GM18867 (cell line): ENCODE results near the gene CDC45.

Experiments used
- ATAC-seq: cut with Tn5 transposase; IDR thresholded peaks from one replicate; pipeline ENCODE4 v1.9.1; 2021; ENCODE audit warnings: mild to moderate bottlenecking, moderate library complexity; ENCODE audit not compliant: unreplicated experiment

Gene CDC45

DNA sequence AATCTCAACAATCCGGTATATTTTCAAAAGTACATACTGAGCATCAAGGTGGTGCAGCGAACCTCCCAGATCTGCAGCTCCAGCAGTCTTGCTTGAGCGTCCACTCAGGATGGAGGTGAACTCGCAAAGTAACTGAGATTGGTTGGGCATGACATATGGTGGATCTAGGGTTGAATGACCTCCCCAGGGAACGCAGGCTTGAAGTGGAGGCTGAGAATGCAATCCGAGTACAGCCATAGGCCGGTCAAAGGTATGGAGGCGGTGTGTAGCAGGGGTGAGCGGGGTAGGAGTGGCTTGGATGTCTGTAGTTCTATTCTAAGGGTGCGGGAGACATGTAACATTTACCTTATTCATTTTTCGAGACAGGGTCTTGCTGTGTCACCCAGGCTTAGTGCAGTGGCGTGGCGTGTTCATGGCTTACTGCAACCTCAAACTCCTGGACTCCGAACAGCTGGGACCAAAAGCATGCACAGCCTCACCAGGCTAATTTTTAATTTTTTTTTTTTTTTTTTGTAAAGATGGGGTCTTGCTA lies 31.6 kb upstream of the CDC45 start:
- ATAC-seq, result peak; percentile 24

GRCh38 chr22:19448739-19449421 lies 30.8 kb upstream of the CDC45 start:
- no peak for ATAC-seq

GRCh38 chr22:19449422-19449767 lies 30.3 kb upstream of the CDC45 start:
- no peak for ATAC-seq

DNA sequence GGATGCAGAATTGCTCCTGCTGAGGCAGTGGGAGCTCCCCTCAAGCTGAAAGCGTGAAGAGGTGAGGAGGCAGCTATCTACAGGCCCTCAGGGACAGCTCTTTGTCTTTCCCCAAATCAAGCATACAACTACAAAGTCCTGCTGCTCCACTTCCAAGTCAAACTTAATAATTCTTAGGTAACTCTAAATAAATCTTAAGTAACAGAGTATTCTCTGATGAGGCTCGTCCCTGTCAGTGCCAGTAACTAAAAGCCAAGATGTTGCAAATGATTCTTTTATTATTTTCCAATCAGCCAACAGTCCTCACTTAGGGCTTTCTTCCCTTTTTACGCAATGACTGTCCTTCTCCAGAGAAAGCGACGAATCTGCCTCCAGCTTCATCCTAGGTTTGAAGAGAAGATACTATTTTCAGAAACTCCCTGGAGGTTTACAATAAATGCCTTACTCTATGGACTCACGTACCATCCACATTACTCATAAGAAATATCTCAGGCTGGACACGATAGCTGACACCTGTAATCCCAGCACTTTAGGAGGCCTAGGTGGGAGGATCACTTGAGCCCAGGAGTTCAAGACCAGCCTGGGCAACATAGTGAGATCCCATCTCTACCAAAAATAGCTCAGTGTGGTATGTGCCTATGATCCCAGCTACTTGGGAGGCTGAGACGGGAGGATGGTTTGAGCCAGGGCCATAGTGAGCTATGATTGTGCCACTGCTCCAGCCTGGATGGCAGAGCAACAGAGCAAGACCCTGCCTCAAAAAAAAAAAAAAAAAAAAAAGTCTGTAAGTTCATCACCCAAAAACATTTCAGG lies 29.2 kb upstream of the CDC45 start:
- no peak for ATAC-seq

DNA sequence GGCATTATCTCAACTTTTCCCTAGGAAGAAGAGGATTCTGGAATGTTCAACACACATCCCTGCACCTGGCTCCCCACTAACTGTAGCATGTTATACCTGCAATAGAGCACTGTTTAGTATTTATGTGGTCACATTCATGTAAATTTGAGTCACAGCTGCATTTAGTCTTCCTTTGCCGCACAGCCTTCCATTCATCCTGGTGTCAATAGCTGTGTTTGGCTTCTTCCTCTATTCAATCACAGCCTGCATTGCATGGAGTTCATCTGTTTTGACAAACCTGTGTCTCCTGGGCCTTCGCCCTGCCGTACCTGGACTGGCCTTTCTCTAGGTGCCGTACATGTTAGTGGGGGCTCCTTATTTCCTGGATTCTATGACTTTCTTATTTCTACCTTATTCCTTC lies 28.1 kb upstream of the CDC45 start:
- no peak for ATAC-seq

GRCh38 chr22:19453718-19454117 lies 26.0 kb upstream of the CDC45 start:
- no peak for ATAC-seq

DNA sequence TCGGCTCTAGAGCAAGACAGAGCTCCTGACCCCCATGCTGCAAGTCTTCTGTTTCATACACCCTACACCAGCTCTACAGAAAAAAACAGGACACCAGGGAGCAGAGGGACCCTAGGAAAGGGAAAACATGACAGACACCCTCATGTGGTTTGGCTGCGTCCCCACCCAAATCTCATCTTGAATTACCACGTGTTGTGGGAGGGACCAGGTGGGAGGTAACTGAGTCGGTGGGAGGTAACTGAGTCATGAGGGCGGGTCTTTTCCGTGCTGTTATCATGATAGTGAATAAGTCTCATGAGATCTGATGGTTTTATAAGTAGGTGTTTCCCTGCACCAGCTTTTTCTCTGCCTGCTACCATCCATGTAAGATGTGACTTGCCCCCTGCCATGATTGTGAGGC lies 25.6 kb upstream of the CDC45 start:
- ATAC-seq, result no peak

- ATAC-seq, result no peak
These were observed 24.7 kb upstream of the CDC45 start for GRCh38 chr22:19455033-19455432.

- ATAC-seq, result no peak
These were observed 23.9 kb upstream of the CDC45 start for GRCh38 chr22:19455585-19456370.

GRCh38 chr22:19456541-19456940 lies 23.2 kb upstream of the CDC45 start:
- no peak for ATAC-seq

GRCh38 chr22:19457828-19458428 lies 21.8 kb upstream of the CDC45 start:
- ATAC-seq, result no peak

DNA sequence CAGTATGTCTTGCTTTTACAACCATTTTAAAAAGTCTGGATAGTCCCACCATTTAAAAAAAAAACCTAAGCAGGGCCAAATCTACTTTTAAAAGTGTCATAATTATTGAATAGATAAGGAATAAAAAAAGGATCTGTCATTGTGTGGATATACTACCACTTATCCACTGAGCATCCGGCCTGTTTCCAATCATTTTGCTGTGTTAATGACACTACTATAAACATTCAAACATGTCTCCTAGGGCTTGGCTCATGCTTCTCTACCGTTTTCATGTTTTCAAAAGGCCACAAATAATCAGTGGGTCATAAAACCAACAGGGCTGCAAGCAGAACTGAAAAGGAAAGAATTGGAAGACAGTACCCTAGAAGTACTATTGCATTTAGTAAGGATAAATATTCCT lies 19.7 kb upstream of the CDC45 start:
- no peak for ATAC-seq

DNA sequence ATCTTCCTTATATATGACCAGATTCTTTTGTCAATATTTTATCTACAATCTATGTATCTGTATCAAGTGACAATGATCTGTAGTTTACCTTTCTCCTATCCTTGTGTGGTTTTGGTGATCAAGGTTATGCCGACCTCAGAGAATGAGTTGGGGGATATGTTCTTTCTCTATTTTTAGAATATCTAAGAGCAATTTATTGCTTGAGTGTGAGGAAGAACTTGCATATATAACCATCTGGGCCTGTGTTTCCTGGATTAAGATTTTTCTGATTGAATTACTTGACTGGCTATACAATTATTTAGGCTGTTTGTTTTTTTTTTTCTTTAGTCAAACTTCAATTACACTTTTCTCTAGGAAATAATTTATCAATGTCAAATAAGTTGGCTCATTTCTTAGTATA lies 18.2 kb upstream of the CDC45 start:
- ATAC-seq, result no peak

DNA sequence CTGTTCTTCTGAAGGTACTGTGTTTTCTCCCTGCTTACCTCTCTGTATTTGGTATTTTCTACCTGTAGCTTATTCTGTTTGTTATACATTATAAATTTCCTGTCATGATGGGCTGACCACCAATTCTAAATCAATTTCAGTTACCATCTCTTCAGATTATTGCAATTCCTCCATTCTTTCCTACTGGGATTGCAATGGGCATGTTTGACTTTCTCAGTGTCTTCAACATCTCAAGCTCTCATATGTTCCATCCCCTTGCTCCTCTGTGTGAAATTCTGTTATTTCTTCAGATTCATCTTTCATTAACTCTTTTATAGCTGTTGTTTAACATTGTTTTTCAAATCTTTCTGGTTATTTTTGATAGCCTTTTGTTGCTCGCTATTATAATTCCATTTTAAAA lies 16.7 kb upstream of the CDC45 start:
- ATAC-seq, result no peak

DNA sequence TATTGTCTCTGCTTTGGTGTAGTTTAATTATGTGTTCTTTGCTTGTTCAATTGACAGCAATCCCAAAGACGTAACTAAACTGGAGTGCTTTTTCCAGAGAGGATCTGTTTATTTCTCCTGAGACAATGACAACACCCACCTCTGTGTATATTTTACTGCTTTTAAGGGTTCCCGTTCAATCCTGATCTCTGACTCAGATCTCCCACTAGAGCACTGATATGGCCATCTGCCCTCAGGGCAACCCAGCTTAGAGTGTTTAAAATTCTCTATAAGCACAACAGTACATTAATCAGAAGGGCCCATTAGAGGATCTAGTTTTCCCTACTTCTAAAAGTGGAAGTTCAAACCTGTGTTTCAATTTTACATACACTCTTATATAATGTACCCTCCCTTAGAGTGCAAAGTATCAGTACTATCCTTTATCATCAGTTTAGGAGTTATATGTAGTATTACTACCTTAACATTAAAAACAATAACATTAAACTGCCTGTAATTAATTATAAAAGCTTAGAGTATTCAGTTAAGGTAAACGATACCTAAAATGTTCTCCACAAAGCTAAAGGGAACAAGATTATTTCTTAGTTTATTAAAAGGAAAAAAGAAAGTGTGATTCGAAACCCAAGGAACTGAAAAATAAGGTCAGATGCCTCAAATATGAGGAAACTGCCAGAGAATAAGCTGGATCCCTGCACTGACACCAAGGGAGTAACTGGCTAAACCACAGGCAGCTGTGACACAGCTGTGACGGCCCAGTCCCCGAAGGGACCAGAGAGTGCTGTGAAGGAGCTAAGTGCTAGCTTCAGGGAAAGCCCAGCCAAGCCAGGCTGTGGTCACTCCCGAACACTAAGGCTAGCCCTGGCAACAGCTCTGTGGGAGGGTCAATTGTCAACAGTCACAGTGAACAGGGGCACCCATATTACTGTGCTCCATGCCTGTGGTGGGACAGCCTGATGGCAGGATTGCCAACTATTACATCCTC lies 15.9 kb upstream of the CDC45 start:
- ATAC-seq, result no peak

DNA sequence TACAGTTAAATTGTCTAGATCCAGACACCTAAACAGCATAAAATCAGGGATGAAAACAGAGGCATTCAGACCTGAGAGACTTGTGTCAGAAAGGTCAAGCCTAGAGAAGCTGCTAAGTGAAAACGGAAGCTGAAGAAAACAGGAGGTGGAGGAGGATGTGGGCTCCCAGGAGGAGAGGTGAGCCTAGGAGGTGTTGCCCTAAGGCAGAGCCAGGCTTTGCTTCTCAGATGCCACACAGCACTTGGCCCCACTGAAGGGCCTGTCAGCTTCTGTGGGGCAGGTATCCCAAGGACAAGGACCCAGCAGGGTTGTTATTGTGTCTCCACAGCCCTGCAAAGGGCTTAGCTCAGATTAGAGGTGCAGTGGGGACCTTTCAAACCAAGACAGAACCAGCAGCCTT lies 15.2 kb upstream of the CDC45 start:
- ATAC-seq, result no peak

GRCh38 chr22:19464975-19465374 lies 14.7 kb upstream of the CDC45 start:
- no peak for ATAC-seq

DNA sequence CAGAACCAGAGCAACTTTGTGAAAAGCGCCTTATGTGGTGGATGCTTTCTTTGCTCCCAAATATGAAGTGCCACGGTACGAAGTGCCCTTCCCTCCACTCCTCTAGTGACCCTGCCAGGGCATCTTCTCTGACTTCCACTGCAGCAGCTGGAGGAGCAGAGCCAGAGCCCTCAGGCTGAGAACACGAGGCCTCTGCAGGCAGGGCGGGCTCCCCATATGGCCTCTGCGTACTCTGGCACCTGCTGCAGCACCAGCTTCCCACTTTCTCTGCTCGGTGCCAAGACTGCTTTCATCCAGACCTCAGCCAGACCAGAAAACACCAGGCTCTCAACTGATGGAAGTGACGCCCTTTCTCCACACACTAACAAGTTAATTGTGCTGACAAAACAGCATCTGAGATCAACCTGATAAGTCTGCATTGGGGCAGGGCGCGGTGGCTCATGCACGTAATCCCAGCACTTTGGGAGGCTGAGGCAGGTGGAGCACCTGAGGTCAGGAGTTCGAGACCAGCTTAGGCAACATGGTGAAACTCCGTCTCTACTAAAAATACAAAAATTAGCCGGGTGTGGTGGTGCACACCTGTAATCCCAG lies 13.5 kb upstream of the CDC45 start:
- ATAC-seq, result no peak

DNA sequence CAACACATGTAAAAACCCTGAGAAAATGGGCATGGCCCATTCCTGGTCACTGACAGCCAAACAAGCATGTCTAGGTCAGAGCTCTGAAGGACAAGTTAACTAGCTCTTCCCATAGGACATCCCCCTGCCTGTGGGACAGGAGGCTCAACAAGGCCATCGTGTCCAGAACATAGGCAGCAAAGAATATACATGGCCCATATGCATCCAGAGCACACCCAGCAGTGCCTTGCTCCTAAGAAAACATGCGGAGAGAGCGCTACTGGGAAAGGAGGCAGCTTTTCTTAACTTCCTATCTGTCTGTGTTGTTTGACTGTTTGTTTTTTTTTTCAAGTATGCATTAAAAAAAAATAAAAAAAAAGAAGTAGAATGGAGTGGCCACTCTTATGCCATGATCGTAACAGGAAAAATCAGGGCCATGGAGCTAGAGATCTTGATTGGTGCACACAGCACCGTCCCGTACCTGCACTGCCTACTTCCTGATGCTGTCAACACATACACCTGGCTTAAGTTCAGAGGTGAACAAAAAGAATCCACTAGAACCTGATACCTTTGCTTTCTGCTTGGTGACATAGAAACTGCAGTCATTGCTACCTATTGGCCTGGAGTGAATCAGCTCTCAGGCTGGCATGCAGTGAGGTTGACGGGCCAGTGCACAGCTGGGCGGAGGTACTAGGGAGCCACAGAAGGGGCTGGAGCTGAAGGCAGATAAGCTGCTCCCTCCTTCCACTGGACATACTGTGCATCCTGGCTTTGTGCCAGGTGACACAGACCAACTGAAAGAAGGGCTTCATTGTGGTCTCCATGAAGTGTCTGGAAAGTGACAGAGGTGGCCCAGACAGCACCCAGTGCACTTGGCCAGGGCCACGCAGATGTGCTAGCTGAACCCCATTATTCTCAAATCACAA lies 12.6 kb upstream of the CDC45 start:
- no peak for ATAC-seq
